Panc1 (cell line): ENCODE measurements around the gene USP40.

ENCODE experiments used
- POLR2AphosphoS5 ChIP-seq: IDR thresholded peaks from 2 replicates; pipeline ENCODE4 v1.6.1; 2012; ENCODE audit warnings: mild to moderate bottlenecking, low read depth, low read length, moderate library complexity
- TCF7L2 ChIP-seq: IDR thresholded peaks from 2 replicates; pipeline ENCODE4 v1.6.1; 2011; ENCODE audit warnings: mild to moderate bottlenecking, low read depth, low read length, inconsistent platforms
- TF ChIP-seq, protein P1 (sequence below): fragments of 450-650 bp; IDR thresholded peaks from 2 replicates; pipeline ENCODE4 v1.5.1; 2017; ENCODE audit warnings: mild to moderate bottlenecking
- TF ChIP-seq, protein P2 (sequence below), 2 experiments: IDR thresholded peaks; 2 replicates each; pipeline ENCODE4 v1.6.1; 2011 to 2012; ENCODE audit warnings: low read depth in 2 of 2, control low read depth in 1 of 2, low read length in 1 of 2, mild to moderate bottlenecking in 1 of 2, moderate library complexity in 1 of 2; ENCODE audit not compliant: insufficient read depth in 1 of 2

DNA sequence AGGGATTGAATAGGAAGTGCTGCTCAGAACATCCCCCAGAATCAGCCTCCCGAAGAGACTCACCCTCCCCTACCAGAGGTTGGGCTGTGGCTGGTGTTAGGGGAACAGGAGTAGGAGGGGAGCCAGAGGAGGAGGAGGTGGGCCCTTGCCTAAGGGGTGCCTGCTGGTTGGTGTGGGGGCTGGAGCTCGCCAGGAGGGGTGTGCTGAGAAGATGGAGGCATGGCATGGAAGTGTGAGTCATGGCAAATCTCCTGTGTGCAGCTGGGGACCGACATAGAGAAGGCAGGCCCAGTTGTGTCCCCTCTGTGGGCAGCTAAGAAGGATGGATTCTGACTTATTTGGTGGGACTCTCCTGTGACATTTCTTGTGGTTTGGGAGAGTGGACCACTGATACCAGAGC lies 138.6 kb downstream of the USP40 start:
- TF ChIP-seq, protein P1, sequence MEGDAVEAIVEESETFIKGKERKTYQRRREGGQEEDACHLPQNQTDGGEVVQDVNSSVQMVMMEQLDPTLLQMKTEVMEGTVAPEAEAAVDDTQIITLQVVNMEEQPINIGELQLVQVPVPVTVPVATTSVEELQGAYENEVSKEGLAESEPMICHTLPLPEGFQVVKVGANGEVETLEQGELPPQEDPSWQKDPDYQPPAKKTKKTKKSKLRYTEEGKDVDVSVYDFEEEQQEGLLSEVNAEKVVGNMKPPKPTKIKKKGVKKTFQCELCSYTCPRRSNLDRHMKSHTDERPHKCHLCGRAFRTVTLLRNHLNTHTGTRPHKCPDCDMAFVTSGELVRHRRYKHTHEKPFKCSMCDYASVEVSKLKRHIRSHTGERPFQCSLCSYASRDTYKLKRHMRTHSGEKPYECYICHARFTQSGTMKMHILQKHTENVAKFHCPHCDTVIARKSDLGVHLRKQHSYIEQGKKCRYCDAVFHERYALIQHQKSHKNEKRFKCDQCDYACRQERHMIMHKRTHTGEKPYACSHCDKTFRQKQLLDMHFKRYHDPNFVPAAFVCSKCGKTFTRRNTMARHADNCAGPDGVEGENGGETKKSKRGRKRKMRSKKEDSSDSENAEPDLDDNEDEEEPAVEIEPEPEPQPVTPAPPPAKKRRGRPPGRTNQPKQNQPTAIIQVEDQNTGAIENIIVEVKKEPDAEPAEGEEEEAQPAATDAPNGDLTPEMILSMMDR: no peak
- TF ChIP-seq POLR2AphosphoS5 (no peak), TCF7L2 (no peak)
- TF ChIP-seq, protein P2, sequence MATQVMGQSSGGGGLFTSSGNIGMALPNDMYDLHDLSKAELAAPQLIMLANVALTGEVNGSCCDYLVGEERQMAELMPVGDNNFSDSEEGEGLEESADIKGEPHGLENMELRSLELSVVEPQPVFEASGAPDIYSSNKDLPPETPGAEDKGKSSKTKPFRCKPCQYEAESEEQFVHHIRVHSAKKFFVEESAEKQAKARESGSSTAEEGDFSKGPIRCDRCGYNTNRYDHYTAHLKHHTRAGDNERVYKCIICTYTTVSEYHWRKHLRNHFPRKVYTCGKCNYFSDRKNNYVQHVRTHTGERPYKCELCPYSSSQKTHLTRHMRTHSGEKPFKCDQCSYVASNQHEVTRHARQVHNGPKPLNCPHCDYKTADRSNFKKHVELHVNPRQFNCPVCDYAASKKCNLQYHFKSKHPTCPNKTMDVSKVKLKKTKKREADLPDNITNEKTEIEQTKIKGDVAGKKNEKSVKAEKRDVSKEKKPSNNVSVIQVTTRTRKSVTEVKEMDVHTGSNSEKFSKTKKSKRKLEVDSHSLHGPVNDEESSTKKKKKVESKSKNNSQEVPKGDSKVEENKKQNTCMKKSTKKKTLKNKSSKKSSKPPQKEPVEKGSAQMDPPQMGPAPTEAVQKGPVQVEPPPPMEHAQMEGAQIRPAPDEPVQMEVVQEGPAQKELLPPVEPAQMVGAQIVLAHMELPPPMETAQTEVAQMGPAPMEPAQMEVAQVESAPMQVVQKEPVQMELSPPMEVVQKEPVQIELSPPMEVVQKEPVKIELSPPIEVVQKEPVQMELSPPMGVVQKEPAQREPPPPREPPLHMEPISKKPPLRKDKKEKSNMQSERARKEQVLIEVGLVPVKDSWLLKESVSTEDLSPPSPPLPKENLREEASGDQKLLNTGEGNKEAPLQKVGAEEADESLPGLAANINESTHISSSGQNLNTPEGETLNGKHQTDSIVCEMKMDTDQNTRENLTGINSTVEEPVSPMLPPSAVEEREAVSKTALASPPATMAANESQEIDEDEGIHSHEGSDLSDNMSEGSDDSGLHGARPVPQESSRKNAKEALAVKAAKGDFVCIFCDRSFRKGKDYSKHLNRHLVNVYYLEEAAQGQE (IDR thresholded peaks at IDR 0.05; ENCODE audit: insufficient read depth in 1 of 2, low read depth in 2 of 2, low read length in 1 of 2): no peak
